Measurements from ENCODE around the gene LRPPRC.

Gene LRPPRC

DNA sequence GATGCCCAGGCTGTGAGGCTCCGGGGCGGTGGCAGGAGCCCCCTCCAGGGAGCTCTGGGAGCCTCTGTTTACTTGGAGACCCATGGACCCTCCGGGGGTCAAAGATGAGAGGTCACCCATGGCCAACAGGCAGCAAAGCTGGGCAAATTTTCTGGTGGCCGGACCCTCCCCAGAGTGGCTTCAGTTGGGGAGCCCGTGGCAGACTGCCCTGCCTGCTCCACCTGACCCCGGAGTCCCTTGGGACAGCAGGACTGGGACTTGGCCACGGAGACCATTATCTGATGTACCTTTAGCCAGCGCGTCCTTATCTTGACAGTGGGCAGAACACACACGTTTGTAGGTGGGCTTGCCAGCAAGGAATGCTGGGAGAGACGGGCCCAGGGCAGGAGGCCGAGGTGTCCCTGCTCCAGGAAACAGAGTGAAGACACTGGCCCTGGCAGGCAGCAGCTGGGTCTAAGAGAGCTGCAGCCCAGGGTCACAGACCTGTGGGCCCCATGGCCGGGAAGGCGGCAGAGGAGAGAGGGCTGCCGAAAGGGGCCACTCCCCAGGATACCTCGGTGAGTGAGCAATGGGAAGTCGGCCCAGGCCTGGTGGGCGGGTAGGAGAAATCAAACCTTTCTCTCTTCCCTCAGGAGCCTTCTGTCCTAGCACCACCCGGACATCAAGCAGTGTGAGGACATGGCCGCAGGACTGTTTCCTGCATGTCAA lies 157.1 kb downstream of the LRPPRC start, which contains the start of the genes ABCG5 and ABCG8:
Gene ABCG5, minus strand, starts transcription at position 280 of the 708 bp plus-strand sequence. Its CDS starts 160 bp downstream, at position 120.
Gene ABCG8, plus strand, starts transcription at position 412 of the 708 bp plus-strand sequence. Its CDS starts 83 bp downstream, at position 495.
- H3K27ac ChIP-seq, result no peak within 1 kb of the TSS
- TF ChIP-seq CTCF (conservative IDR thresholded peaks at IDR 0.05) (no peak), ZFX (IDR thresholded peaks at IDR 0.05) (no peak)

GRCh38 chr2:43837831-43838559 lies 157.8 kb downstream of the LRPPRC start:
- H3K27ac ChIP-seq, result no peak overlapping the region
- TF ChIP-seq ZFX (IDR thresholded peaks at IDR 0.05), result no peak
- no peak for TF ChIP-seq CTCF (conservative IDR thresholded peaks at IDR 0.05)

DNA sequence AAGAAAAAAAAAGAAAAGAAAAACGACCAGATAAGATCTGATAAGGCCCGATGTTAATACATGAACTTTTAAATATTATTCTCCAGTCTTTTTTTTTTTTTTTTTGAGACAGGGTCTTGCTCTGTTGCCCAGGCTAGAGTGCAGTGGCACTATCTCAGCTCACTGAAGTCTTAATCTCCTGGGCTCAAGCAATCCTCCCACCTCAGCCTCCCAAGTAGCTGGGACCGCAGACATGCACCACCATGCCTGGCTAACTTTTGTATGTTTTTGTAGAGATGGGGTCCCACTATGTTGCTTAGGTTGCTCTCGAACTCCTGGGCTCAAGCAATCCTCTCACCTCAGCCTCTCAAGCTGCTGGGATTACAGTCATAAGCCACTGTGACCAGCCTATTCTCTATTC lies 158.8 kb downstream of the LRPPRC start:
- TF ChIP-seq CTCF (conservative IDR thresholded peaks at IDR 0.05), result no peak
- TF ChIP-seq ZFX (IDR thresholded peaks at IDR 0.05), result no peak
- H3K27ac ChIP-seq, result no peak overlapping the region
